GM12892 (cell line): Measurements from ENCODE around the gene SEC14L6.

Source experiments
- POLR2A ChIP-seq: IDR thresholded peaks from 2 replicates; pipeline ENCODE4 v1.6.1; 2011; ENCODE audit warnings: low read depth, low read length, control low read depth
- POLR2AphosphoS5 ChIP-seq: IDR thresholded peaks from 2 replicates; pipeline ENCODE4 v1.6.1; 2011; ENCODE audit warnings: low read depth, low read length, control low read depth

- no peak for TF ChIP-seq POLR2AphosphoS5
- TF ChIP-seq POLR2A: no peak
Observed at GRCh38 chr22:30556388-30556787, 9.8 kb upstream of the SEC14L6 start.
